RCC 7860 (cell line): ENCODE results near the gene GSDMA.
A peak's percentile ranks its signal among the peaks of the same experiment; 100 is the strongest.

ENCODE experiments used
- DNase-seq: peaks from one replicate; pipeline ENCODE4 v3.0.0-alpha.2; 2015; ENCODE audit warnings: low spot score
- FAIRE-seq: peaks from 2 replicates; lab custom pipeline; 2012; peaks lifted over from hg19 to GRCh38; lab: Jason Lieb, UNC

GSDMA gene

DNA sequence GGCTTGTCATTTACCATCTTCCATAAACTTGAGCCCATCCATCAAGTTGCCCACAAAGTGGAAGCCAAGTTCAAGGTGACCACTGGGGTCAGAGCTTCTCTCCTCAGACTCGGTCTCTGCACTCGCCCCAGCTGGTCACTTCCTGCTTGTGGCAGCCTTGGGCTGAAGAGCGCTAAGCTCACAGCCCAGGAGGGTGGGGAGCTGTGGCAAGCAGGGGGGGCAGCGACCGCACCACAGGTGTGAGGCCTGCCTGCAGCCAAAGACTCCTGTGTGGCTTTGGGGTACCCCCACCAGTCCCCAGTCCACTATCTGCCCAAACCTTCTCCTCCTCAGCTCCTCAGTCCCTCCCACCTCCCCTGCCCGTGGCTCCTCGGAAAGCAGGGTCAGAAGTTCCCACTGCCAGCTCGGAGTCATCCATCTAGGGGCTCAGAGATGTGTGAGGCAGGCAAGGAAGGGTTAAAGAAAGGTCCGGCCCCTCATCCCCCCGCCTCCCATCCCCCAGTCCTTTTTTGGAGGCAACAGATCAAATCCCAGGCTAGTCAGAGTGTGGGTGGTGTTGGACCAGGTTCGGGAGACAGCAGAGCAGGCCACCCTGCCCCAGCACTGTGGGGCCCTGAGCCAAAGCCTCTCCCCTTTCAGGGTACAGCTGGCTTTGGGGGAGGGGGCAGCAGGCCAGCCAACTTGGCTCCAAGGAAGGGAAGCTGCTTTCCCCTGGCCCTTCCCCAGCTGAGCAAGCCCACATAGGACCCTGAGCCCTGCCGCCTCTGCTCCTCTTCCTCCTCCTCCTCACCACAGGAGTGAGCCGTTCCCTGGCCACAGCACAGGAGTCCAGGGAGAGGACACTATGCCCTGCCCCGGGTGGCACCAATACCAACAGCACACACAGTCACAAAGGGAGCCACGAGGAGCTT is 55.7 kb downstream of the GSDMA start:
- FAIRE-seq, result no peak
- DNase-seq, result no peak

DNA sequence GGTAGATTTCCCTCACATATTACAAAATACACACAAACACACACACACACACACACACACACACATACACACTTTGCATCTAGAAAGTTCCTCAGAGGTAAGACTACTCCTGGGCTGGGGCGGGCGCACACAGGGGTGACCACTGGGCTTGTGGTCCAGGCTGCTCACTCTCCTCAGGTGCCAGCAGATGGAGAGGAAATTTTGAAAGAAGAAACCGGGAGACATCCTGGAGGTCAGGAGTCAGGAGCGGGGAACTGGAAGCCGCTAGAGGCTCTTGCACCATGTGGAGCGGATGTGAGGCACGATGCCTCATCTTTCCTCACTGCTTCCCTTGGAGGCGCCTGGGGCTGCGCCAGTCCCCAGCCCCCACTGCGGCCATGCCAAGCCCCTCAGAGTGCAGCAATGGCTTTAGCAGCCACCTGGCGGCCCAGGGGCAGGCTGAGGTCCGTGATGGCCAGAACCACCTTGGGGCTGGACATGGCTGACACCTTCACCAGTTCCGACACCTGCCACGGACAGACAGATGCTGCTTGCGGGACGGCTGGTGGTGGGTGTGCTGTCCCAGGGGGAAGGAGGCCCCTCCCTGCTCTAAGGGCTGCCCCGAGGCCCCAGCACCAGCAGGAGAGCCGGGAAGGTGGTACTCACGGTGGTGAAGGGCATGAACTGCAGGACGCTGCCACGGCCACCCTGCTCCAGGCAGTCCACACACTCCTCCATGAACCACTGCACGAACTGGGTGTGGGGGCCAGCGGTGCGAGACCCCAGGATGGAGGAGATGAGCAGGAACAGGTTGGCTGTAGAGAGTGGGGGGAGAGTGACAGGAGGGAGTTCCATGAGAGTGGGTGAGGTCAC is 56.6 kb downstream of the GSDMA start:
- no peak for DNase-seq
- FAIRE-seq, result no peak

DNA sequence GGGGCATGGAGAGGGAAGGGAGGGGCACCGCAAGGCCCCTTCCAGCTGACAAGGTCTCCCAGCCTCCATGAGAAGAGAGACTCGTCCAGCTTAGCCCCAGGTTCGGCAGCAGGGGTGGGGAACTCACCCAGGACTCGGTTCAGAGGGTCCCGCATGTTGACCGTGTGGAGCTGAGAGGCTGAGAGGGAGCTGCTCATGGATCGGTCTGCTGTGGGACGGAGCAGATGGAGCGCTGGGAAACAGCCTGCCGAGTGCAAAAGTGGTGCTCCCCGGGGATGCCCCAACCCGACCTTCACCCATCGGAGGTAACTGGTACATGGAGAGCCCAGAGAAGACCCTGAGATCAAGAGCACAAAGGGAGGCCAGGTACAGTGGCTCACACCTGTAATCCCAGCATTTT is 57.3 kb downstream of the GSDMA start:
- no peak for FAIRE-seq

DNA sequence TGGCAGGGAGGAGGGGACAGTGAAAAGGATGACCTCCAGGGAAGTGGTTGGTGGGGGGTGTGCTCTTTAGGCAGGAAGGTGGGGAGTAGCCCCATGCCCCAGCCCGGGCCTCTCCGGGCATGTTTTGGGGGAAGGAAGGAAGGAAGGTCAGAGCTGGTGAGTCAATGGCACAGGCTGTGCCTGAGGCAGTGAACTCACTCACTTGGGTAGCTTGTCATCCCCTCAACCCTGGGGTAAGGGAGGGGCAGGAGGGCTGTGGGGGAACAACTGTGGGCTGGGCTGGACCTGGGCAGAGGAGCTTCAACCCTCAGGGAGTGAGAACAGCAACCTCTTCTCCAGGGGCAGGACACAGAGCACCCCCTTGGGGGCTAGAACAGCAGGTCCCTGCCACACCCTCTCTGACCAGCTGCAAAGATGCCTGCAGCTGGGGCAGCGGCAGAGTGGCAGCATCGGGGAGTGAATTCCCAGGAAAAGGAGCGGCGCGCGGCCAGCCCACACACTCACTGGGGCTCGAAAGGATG is 58.7 kb downstream of the GSDMA start:
- DNase-seq (peak; percentile 70), FAIRE-seq (no peak)

More for the DNA sequence above, 57.3 kb downstream of the GSDMA start:
- no peak for DNase-seq

DNA sequence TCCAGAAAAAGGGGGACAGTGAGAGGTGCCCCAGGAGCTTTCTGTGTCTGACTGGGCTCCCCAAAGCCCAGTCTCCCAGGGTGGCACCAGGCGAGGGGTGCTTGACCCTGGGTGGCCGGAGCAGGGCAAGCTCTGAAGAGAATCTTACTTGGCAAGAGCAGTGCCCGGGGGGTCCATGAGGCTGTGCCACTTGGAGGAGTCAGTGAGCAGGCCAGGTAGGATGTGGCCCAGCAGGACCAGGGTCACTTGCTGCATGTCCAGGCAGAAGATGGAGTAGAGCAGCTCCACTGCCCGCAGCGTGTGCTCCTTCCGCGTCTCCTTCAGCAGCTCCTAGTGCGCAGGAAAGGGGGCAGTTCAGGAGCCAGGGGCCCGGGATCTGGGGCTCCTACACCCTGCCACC is 59.7 kb downstream of the GSDMA start:
- DNase-seq (no peak), FAIRE-seq (no peak)

DNA sequence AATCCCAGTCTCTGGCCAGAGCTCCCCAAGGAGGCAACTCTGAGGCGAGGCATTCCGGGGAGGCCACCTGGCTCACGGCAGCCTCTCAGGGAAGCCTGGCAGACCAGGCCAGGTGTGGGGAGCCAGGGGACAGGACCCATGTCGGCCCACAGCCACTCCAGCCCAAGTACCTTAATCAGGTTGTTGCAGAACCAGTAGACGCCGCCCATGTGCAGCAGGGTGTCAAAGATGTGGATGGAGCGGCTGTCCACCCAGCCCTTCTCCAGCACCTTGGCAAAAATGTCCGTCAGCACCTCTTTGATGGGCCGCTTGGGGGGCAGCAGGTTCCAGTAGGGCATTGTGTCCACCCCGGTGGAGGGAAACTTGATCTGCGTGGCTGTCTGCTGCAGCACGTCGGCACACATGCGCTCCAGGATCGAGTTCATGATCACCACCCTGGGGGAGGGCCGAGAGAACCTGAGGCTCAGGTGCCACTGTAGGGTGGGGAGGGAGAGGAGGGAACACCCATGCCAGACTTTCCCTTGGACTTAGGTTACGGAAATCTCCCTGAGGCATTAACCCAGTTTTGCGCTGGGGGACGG is 60.2 kb downstream of the GSDMA start:
- FAIRE-seq (no peak), DNase-seq (no peak)

DNA sequence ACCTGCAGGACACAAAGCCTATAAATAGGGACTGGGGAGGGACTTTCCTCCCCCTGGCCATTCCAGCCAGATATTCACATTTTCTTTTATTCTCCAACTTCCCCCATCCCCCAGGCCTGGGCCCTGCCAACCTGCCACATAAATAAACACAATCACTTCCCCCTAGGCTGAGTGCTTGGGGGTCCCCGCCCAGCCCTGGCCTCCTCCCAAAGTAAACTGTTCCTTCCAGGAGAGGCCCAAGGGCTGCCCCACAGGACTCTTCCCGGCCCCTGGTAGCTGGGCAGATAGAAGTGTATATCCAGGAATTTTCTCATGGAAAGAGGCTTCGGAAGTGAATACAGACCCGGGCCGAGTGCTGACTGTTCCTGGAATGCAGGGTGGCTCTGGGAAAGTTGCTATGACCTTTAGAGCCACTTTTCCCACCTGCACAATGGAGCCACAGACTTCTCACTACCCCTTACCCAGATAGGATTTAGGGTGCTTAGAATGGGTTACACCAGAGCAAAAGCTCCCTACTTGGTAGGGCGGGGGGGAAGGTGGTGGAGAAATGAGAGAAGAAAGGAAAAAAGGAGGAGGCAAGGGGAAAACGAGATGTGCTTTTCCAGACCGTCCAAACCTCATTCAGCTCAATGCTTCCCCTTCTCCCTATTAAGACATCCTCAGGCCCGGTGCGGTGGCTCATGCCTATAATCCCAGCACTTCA is 60.9 kb downstream of the GSDMA start:
- FAIRE-seq (no peak), DNase-seq (no peak)

DNA sequence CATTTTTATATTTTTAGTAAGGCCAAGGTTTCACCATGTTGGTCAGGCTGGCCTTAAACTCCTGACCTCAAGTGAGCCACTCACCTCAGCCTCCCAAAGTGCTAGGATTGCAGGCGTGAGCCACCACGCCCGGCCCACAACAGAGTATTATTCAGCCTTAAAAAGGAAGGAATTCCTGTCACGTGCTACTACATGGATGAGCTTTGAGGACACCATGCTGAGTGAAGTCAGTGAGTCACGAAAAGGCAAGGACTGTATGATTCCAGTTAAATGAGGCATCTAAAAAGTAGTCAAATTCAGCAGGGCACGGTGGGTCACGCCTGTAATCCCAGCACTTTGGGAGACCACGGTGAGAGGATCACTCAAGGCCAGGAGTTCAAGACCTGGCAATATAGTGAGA is 62.1 kb downstream of the GSDMA start:
- DNase-seq (no peak), FAIRE-seq (no peak)

DNA sequence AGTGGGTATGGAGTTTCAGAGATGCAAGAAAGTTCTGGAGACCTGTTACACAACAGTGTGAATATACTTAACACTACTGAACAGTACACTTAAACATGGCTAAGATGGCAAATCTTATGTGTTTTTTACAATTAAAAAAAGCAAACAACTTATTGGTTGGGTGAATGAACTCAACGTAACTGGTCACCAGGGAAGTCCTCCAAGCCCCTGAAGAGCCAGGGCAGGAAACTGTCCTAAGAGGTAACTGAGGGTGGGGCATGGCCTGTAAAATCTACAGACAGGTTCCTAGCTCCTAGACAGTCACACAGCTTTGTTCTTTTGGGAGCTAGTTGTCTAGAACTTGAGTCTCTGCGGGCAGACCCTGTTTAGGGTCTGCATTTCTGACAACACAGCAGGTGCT is 62.8 kb downstream of the GSDMA start:
- no peak for DNase-seq
- FAIRE-seq, result no peak

DNA sequence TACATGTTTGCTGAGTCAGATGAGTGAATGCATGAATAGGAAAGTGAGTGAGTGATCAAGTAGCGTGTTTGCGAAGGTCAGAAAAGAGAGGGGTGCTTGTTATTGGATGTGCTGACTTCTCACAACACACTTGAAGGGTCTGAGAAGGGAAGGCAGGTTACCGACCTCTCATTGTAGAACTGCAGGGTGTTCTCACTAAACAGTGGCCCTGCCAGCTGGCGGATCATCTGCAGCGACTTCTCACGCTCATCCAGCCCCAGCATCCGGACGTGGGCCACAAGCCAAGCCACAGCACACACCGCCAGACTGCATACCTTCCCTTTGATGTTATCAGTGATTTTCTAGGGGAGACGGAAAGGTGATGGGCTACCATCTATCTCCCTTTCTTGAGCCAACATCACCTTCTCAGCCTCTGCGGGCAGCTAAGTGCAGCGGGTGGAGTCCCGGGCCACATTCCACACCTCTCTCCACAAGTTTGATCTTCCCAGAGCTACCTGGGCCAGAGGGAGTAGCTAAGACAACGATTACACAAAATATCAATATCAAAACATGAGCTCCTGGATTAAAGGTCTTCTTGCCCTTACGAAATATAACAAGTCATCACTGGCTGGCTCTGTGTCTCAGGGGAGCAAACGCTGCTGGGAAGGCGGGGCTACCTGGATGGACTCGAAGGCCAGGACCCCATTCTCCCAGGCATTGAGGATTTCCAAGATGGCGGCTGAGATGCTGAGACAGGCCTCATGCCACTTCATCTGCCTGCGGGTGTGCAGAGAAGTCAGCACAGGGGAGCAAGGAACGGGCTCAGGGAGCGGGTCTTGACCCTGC is 63.4 kb downstream of the GSDMA start:
- DNase-seq (no peak), FAIRE-seq (no peak)

DNA sequence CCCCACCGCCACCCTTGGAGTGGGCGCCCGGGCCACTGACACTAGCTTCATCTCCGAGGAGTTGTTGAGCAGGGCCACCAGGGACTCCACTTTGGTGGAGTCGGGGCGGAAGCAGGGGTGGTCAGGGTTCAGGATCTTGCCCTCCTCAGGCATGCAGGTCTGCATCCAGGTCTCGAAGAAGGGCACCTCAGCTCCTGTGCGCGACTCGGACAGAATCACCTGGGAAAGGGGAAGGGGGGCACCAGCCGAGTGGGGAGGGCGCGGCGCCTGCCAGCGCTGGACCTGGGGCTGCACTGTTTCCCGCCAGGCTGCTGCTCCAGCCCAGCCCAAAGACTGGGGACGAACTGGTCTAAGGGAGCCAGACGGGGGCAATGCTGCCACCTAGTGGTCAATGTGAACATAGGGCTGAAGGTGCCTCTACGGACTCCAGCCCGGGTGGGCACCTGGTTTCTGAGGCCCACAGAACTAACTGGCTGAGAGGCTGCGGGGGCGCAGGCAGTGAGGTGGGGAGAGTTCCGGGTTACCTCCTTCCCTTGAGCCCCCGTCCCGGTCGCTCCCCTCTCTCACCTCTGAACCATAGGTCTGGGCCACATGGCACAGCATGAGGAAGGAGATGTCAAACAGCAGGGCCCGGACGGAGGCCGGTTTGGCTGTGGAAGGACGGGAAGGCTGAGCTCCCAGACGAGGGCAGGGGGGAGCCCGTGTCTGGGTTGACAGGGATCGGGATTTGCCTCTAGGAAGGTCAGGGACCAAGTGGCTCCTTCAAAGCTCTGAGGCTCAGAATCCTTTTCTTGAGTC is 64.2 kb downstream of the GSDMA start:
- peak; percentile 59 for DNase-seq

More for the DNA sequence above, 64.2 kb downstream of the GSDMA start:
- no peak for FAIRE-seq
